Lower lobe of right lung (tissue), 2 donors: Measurements from ENCODE around the gene EFTUD2. TPM values are rescaled to one million over a fixed set of nuclear protein-coding genes. Genes with fewer than 3 reads are reported as not detected.

Experiments
- ATAC-seq, 2 donors: fragments of 200-7000 bp; cut with Tn5 transposase; one replicate each; pipeline ENCODE4 v1.9.1; 2020 to 2022; ENCODE audit warnings: mild to moderate bottlenecking in 2 of 2, moderate library complexity in 2 of 2
- DNase-seq: peaks from one replicate; pipeline ENCODE4 v3.0.0-alpha.2; 2020
- H3K27ac ChIP-seq: fragments of 200-600 bp; one replicate; pipeline ENCODE4 v1.8.0; 2022
- H3K27me3 ChIP-seq: fragments of 200-600 bp; one replicate; pipeline ENCODE4 v1.8.0; 2022; ENCODE audit warnings: low read depth
- H3K36me3 ChIP-seq: fragments of 200-600 bp; one replicate; pipeline ENCODE4 v1.8.0; 2022; ENCODE audit warnings: mild to moderate bottlenecking
- H3K4me1 ChIP-seq: fragments of 200-600 bp; one replicate; pipeline ENCODE4 v1.8.0; 2022
- H3K4me3 ChIP-seq: fragments of 200-600 bp; one replicate; pipeline ENCODE4 v1.8.0; 2022; ENCODE audit warnings: mild to moderate bottlenecking
- H3K9me3 ChIP-seq: fragments of 200-600 bp; one replicate; pipeline ENCODE4 v1.8.0; 2022
- CTCF ChIP-seq: fragments of 200-600 bp; IDR thresholded peaks from one replicate; pipeline ENCODE4 v1.8.0; 2022; ENCODE audit warnings: antibody characterized with exemption, mild to moderate bottlenecking
- intact Hi-C: fragments of 100-400 bp; cut with DNase I; formaldehyde crosslinking; loops from one replicate; pipeline ENCODE4 v1.11.0; 2022
- total RNA-seq: library from RNA; stranded (reverse); fragmentation: NEBNext Ultra II Directional; extraction: Animal tissue kit (Norgen Biotek cat#: 25700); gene quantifications from one replicate; pipeline ENCODE4 v1.2.1, GENCODE V29; 2021
- donor health status: DM: no; HTN: yes; CAD: no; lungs with severe emphysema.

EFTUD2 gene
- total RNA-seq, 1 donor from 2014 or later, result 108 TPM

DNA sequence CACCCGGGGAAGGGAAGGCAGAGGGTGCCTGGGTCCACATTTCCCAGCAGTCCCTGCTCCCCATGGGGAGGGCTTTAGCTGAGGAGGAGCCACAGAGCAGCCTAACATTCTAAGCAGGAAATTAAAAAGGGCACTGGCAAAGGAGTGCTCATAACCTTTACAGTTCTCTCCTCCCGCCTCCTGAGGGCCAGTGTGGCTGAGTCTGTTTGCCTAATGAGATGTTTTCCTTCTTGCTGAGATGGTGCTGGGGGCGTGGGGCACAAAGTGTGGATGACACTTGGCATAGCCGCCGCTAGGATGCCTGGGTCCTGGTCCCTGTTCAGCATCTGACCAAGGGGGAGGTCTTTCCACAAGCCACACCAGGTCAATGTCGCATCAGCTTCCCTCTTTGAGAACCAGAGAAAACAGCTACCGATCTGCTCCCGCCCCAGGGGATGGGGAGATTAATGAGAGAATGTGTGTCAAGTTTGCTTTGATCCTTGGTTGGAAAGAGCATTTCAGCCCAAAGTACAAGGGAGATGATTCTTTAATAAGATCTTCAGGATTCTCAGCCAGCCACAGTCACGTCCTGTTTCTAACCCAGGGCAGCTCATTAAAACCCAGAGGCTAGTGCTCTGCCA is 42.6 kb upstream of the EFTUD2 start:
- intact Hi-C loops, result no loop called here
- DNase-seq (peak; percentile 22), ATAC-seq (no peak)
- TF ChIP-seq CTCF, result no peak
- Histone ChIP-seq H3K4me1 (peaks cover 3% of the 10 kb centered on the region), H3K27ac (no peak overlapping the region), H3K27me3 (peaks cover 6% of the 10 kb centered on the region), H3K36me3 (no peaks in the 10 kb centered on the region), H3K4me3 (no peak overlapping the region), H3K9me3 (no peaks in the 10 kb centered on the region)

DNA sequence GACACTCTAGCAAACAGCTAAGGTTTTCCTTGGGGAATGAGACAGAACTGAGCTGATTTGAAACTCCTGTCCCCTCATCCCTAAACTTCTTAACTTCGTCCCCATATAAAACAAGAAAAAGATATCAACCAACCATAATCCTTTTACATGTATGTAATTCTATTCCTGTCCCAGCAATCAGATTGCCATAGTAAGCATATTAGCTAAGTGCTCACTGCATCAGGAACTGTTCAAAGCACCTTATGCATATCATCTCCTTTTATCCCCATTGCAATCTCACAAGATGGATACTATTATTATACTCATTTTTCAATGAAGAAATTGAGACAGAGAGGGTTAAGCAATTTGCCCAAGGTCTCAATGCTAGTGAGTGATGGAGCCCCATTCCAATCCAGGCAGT is 41.5 kb upstream of the EFTUD2 start:
- H3K27me3 ChIP-seq, result no peaks in the 10 kb centered on the region
- no peaks in the 10 kb centered on the region for H3K9me3 ChIP-seq
- peaks cover 3% of the 10 kb centered on the region for H3K4me1 ChIP-seq
- ATAC-seq (no peak), DNase-seq (no peak)
- TF ChIP-seq CTCF, result no peak
- intact Hi-C loops, result no loop called here
- no peak overlapping the region for H3K4me3 ChIP-seq
- no peaks in the 10 kb centered on the region for H3K36me3 ChIP-seq
- H3K27ac ChIP-seq, result no peak overlapping the region

DNA sequence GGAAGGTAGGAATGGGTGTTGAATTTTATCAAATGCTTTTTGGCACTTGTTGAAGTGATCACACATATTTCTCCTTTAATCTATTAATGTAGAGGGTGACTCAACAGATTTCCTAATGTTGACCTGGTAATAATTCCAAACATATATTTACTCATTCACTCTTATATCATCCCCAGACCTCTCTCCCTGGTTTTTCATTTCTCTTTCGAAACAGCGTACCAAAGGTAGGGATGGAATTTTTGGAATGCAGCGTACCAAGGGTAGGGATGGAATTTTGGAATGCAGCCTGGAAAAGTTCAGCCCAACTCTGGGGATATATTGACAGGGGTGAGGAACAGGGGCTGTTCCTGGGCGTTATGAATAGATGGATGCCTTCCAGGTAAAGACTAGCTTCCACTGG is 41.1 kb upstream of the EFTUD2 start:
- Histone ChIP-seq H3K36me3 (no peaks in the 10 kb centered on the region), H3K27me3 (no peaks in the 10 kb centered on the region), H3K4me3 (no peak overlapping the region), H3K27ac (no peak overlapping the region), H3K9me3 (no peaks in the 10 kb centered on the region), H3K4me1 (peaks cover 3% of the 10 kb centered on the region)
- ATAC-seq (peak in 1 of 2 donors; percentile 69), DNase-seq (no peak)
- intact Hi-C loops, result no loop called here
- no peak for TF ChIP-seq CTCF

DNA sequence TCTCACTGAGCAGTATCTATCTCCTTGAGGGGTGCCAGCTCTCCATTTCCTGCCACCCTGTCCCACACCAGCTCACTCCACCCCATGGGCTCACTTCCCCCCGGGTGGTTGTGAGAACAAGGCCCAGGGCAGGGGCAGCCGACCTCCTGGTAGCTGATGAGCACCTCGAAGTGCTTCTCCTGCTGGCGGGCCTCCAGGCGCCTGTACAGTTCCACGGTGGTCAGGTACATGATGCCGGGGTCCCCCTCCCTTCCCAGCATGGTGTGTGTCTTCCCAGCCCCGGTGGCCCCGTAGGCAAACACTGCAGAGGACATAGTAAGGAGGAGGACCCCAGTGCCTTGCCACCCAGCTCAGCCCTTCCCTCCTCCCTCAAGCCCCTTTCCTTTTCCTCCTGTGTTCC is 35.9 kb upstream of the EFTUD2 start:
- Histone ChIP-seq H3K4me3 (no peak overlapping the region), H3K27me3 (no peaks in the 10 kb centered on the region), H3K9me3 (no peaks in the 10 kb centered on the region), H3K36me3 (no peaks in the 10 kb centered on the region), H3K4me1 (peaks cover 3% of the 10 kb centered on the region), H3K27ac (no peak overlapping the region)
- intact Hi-C loops, result no loop called here
- no peak for TF ChIP-seq CTCF
- ATAC-seq, result no peak
- peak; percentile 38 for DNase-seq

DNA sequence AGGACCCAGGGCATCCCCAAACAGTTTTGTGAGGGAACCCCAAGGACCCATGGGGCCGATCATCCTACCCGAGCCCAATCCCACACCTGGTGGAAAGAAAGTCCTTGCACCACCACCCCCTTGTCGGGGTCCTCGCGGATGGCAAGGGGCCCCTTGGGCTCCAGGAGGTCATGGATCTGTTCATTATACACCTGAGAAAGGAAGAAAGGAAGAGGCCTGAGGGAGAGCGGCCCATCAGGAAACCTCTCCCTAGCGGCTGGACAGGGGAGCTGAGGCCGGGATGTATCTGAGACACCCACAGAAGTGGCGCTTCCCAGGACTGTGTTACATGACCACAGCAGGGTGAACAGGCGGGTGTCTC is 35.5 kb upstream of the EFTUD2 start:
- intact Hi-C loops, result no loop called here

More for the DNA sequence above, 35.5 kb upstream of the EFTUD2 start:
- peak; percentile 21 for DNase-seq
- Histone ChIP-seq H3K4me3 (no peak overlapping the region), H3K27me3 (no peaks in the 10 kb centered on the region), H3K27ac (no peak overlapping the region), H3K36me3 (no peaks in the 10 kb centered on the region), H3K9me3 (no peaks in the 10 kb centered on the region), H3K4me1 (peaks cover 2% of the 10 kb centered on the region)
- ATAC-seq, result no peak
- TF ChIP-seq CTCF, result no peak
